ENCODE data around the gene ZNF44. TPM values are rescaled to one million over a fixed set of nuclear protein-coding genes. Genes with fewer than 3 reads are reported as not detected.

Gene ZNF44
- total RNA-seq, 1 experiment from 2014 or later, result 2.7 TPM

- Histone ChIP-seq H3K4me3 (no peak overlapping the region), H3K4me1 (replicated peaks) (no peaks in the 10 kb centered on the region), H3K27ac (no peak overlapping the region), H3K27me3 (replicated peaks) (no peaks in the 10 kb centered on the region), H3K36me3 (peaks cover 6% of the 10 kb centered on the region; the same call in 1 of the 2 replicates), H3K9me3 (replicated peaks) (peaks cover 9% of the 10 kb centered on the region)
- no peak for DNase-seq (ENCODE audit: low read depth in 1 of 2, low spot score in 2 of 2)
Measured at GRCh38 chr19:12284631-12285030, 10.1 kb downstream of the ZNF44 start.

GRCh38 chr19:12284226-12284625 is 10.5 kb downstream of the ZNF44 start:
- Histone ChIP-seq H3K4me3 (no peak overlapping the region), H3K36me3 (peaks cover 6% of the 10 kb centered on the region; the same call in 1 of the 2 replicates), H3K27me3 (replicated peaks) (no peaks in the 10 kb centered on the region), H3K27ac (no peak overlapping the region), H3K4me1 (replicated peaks) (no peaks in the 10 kb centered on the region), H3K9me3 (replicated peaks) (peaks cover 9% of the 10 kb centered on the region)
- DNase-seq (ENCODE audit: low read depth in 1 of 2, low spot score in 2 of 2), result no peak

- H3K36me3 ChIP-seq, result peaks cover 14% of the 10 kb centered on the region
- no peak overlapping the region for H3K27ac ChIP-seq
- H3K4me3 ChIP-seq, result no peak overlapping the region
- DNase-seq (ENCODE audit: low read depth in 1 of 2, low spot score in 2 of 2), result no peak
- no peaks in the 10 kb centered on the region for H3K27me3 ChIP-seq (replicated peaks)
- peaks cover 25% of the 10 kb centered on the region for H3K9me3 ChIP-seq (replicated peaks)
- no peaks in the 10 kb centered on the region for H3K4me1 ChIP-seq (replicated peaks)
Measured at GRCh38 chr19:12278713-12279112, 16.0 kb downstream of the ZNF44 start.

GRCh38 chr19:12272980-12273901 is 21.4 kb downstream of the ZNF44 start:
- no peak for DNase-seq (ENCODE audit: low read depth in 1 of 2, low spot score in 2 of 2)
- no peak overlapping the region for H3K27ac ChIP-seq
- H3K4me1 ChIP-seq (replicated peaks), result no peaks in the 10 kb centered on the region
- H3K36me3 ChIP-seq, result peaks cover 51% of the 10 kb centered on the region
- H3K27me3 ChIP-seq (replicated peaks), result no peaks in the 10 kb centered on the region
- no peak overlapping the region for H3K4me3 ChIP-seq
- H3K9me3 ChIP-seq (replicated peaks), result peaks cover 56% of the 10 kb centered on the region

- Histone ChIP-seq H3K4me3 (no peak overlapping the region), H3K4me1 (replicated peaks) (no peaks in the 10 kb centered on the region), H3K27ac (no peak overlapping the region), H3K36me3 (peaks cover 51% of the 10 kb centered on the region), H3K27me3 (replicated peaks) (no peaks in the 10 kb centered on the region), H3K9me3 (replicated peaks) (peaks cover 49% of the 10 kb centered on the region)
- no peak for DNase-seq (ENCODE audit: low read depth in 1 of 2, low spot score in 2 of 2)
Measured at GRCh38 chr19:12272386-12272785, 22.3 kb downstream of the ZNF44 start.

GRCh38 chr19:12270854-12271253 is 23.8 kb downstream of the ZNF44 start:
- Histone ChIP-seq H3K9me3 (replicated peaks) (peaks cover 44% of the 10 kb centered on the region), H3K27me3 (replicated peaks) (no peaks in the 10 kb centered on the region), H3K36me3 (peaks cover 47% of the 10 kb centered on the region), H3K27ac (no peak overlapping the region), H3K4me3 (no peak overlapping the region), H3K4me1 (replicated peaks) (no peaks in the 10 kb centered on the region)
- DNase-seq (ENCODE audit: low read depth in 1 of 2, low spot score in 2 of 2), result no peak

GRCh38 chr19:12265921-12266704 is 28.6 kb downstream of the ZNF44 start:
- H3K36me3 ChIP-seq, result peaks cover 12% of the 10 kb centered on the region
- no peak overlapping the region for H3K27ac ChIP-seq
- H3K27me3 ChIP-seq (replicated peaks), result no peaks in the 10 kb centered on the region
- DNase-seq (ENCODE audit: low read depth in 1 of 2, low spot score in 2 of 2), result no peak
- peaks cover 22% of the 10 kb centered on the region for H3K9me3 ChIP-seq (replicated peaks)
- no peaks in the 10 kb centered on the region for H3K4me1 ChIP-seq (replicated peaks)
- no peak overlapping the region for H3K4me3 ChIP-seq

- H3K27ac ChIP-seq, result no peak overlapping the region
- no peaks in the 10 kb centered on the region for H3K4me1 ChIP-seq (replicated peaks)
- no peak overlapping the region for H3K4me3 ChIP-seq
- H3K9me3 ChIP-seq (replicated peaks), result peaks cover 12% of the 10 kb centered on the region
- no peak for DNase-seq (ENCODE audit: low read depth in 1 of 2, low spot score in 2 of 2)
- H3K27me3 ChIP-seq (replicated peaks), result no peaks in the 10 kb centered on the region
- H3K36me3 ChIP-seq, result no peaks in the 10 kb centered on the region
Measured at GRCh38 chr19:12261554-12261953, 33.1 kb downstream of the ZNF44 start.

- H3K9me3 ChIP-seq (replicated peaks), result peaks cover 10% of the 10 kb centered on the region
- H3K27me3 ChIP-seq (replicated peaks), result no peaks in the 10 kb centered on the region
- DNase-seq (ENCODE audit: low read depth in 1 of 2, low spot score in 2 of 2), result no peak
- no peaks in the 10 kb centered on the region for H3K4me1 ChIP-seq (replicated peaks)
- H3K4me3 ChIP-seq, result no peak overlapping the region
- no peaks in the 10 kb centered on the region for H3K36me3 ChIP-seq
- no peak overlapping the region for H3K27ac ChIP-seq
Measured at GRCh38 chr19:12260861-12261260, 33.8 kb downstream of the ZNF44 start.

GRCh38 chr19:12260236-12260635 is 34.4 kb downstream of the ZNF44 start:
- peaks cover 7% of the 10 kb centered on the region for H3K9me3 ChIP-seq (replicated peaks)
- no peak overlapping the region for H3K27ac ChIP-seq
- no peaks in the 10 kb centered on the region for H3K4me1 ChIP-seq (replicated peaks)
- H3K36me3 ChIP-seq, result no peaks in the 10 kb centered on the region
- no peak overlapping the region for H3K4me3 ChIP-seq
- H3K27me3 ChIP-seq (replicated peaks), result no peaks in the 10 kb centered on the region
- no peak for DNase-seq (ENCODE audit: low read depth in 1 of 2, low spot score in 2 of 2)

- peaks cover 14% of the 10 kb centered on the region; the same call in 1 of the 2 replicates for H3K9me3 ChIP-seq (replicated peaks)
- no peaks in the 10 kb centered on the region for H3K36me3 ChIP-seq
- H3K4me1 ChIP-seq (replicated peaks), result no peaks in the 10 kb centered on the region
- no peak for DNase-seq (ENCODE audit: low read depth in 1 of 2, low spot score in 2 of 2)
- H3K27ac ChIP-seq, result no peak overlapping the region
- H3K27me3 ChIP-seq (replicated peaks), result no peaks in the 10 kb centered on the region
- no peak overlapping the region for H3K4me3 ChIP-seq
Measured at GRCh38 chr19:12255372-12255771, 39.3 kb downstream of the ZNF44 start.

- H3K27me3 ChIP-seq (replicated peaks), result no peaks in the 10 kb centered on the region
- H3K9me3 ChIP-seq (replicated peaks), result peaks cover 31% of the 10 kb centered on the region
- H3K4me1 ChIP-seq (replicated peaks), result no peaks in the 10 kb centered on the region
- no peaks in the 10 kb centered on the region for H3K36me3 ChIP-seq
- no peak overlapping the region for H3K4me3 ChIP-seq
- H3K27ac ChIP-seq, result no peak overlapping the region
- DNase-seq (ENCODE audit: low read depth in 1 of 2, low spot score in 2 of 2), result no peak
Measured at GRCh38 chr19:12247644-12248222, 47.0 kb downstream of the ZNF44 start.

GRCh38 chr19:12244370-12244769 is 50.3 kb downstream of the ZNF44 start:
- H3K4me1 ChIP-seq (replicated peaks), result no peaks in the 10 kb centered on the region

More at GRCh38 chr19:12244370-12244769, 50.3 kb downstream of the ZNF44 start:
- Histone ChIP-seq H3K27ac (no peak overlapping the region), H3K9me3 (replicated peaks) (peaks cover 24% of the 10 kb centered on the region), H3K36me3 (no peaks in the 10 kb centered on the region), H3K4me3 (no peak overlapping the region), H3K27me3 (replicated peaks) (no peaks in the 10 kb centered on the region)
- no peak for DNase-seq (ENCODE audit: low read depth in 1 of 2, low spot score in 2 of 2)

Data from SJSA1 (cell line).